Ishikawa (cell line): ENCODE measurements around the gene TMEM235.

Experiments
- EGR1 ChIP-seq: IDR thresholded peaks from 2 replicates; pipeline ENCODE4 v1.6.1; 2012
- EP300 ChIP-seq: IDR thresholded peaks from 2 replicates; pipeline ENCODE4 v1.6.1; 2012; ENCODE audit warnings: borderline replicate concordance
- MAX ChIP-seq: IDR thresholded peaks from 2 replicates; pipeline ENCODE4 v1.6.1; 2012
- TAF1 ChIP-seq: IDR thresholded peaks from 2 replicates; pipeline ENCODE4 v1.6.1; 2012; ENCODE audit warnings: low read depth, mild to moderate bottlenecking

- no peak for TF ChIP-seq MAX
- no peak for TF ChIP-seq EGR1
- no peak for TF ChIP-seq TAF1
- TF ChIP-seq EP300, result no peak
These were observed 15.9 kb downstream of the TMEM235 start for GRCh38 chr17:78247304-78247703.
